Measurements from ENCODE around the gene NOTCH2.
A peak's percentile ranks its signal among the peaks of the same experiment; 100 is the strongest.

The NOTCH2 gene

DNA sequence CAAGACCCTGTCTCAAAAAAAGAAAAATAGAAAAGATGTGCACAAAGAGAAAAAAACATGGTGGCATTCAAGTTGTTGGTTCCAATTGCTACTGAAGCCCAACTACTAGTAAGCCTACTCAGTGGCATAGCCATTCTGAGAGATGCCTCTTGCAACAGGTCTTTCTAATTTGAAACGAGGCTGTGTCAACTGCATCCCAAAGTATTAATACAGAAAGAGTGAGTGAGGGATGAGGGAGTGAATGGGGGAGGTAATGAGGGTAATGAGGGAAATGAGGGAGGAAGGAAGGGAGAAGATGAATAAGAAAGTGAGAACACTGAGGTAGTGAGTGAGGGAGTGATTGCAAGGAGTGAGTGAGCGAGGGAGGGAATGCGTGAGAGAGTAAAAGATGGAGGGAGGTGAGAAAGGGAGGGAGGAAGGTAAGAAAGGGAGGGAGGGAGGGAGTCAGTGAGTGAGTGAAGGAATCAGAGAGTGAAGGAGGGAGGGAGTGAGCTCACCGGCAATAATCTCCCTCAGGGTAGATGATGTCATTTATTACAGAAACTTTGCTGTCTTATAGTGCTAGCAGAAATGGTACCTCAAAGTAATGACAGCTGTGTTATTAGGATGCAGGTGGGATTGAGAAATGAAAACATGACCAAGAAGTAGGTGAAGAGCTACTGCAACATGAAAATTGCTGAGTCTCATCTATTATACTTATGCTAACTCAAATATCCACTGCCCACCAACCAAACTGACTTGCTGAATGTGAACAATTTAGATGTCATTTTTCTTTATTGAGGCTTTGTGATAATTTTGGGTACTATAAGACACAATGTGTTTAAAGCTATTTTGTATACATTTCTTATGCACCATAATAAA, 97.5 kb downstream of the NOTCH2 start:
- no peak for DNase-seq

DNA sequence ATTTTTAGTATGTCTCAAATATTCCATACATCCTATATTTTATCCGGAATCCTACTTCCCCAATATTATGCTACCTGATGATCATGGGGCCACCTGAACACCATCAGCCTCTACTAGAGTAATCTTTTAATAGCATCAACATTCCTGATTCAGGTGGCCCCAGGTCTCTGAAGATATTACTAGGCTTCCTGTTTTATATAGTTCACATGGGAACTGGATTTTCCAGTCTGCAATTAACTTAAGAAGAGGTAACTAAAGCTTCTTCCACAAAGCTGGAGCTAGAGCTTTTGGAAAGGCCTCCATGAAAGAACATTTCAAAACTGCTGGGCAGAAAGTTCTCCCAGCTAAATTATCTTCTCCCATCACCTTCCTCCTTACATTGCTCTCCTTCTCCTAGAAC, 100.9 kb downstream of the NOTCH2 start:
- DNase-seq, result no peak

DNA sequence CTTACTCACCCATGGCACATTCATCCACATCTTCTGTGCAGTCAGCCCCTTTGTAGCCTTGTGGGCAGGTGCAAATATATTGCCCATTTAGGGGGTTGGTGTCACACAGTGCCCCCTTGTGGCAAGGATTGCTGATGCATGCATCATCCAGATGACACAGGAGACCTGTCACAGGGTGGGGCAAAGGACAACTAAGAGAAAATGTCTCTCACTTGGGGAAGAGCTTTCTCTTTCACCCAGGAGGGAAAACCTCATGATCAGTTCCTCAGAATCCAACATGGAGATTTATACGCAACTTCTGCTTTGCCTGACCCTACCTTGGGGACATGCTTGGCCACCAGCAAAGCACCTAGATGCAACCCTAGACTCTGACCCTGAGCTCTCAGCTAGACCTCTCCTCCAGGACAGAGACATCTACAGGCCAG, 101.4 kb downstream of the NOTCH2 start:
- DNase-seq, result peak; percentile 32

DNA sequence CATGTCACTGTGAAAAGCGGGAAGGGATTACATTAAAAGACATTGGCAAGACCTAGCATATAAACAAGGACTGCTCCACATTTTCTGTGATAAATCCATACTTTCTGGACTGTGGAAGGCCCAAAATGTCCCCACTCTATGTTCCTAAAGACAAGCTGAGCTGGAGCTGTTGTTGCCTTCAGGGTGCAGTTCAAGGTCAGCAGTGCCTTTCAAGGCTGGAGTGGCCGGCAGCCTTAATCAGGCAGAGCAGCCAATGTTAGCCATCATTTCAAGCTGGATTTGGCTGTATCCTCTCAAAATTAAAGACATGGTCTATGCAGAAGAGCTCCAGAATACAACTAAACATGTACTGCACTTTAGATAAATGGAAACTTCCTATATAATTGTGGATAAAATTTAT, 102.8 kb downstream of the NOTCH2 start:
- no peak for DNase-seq

DNA sequence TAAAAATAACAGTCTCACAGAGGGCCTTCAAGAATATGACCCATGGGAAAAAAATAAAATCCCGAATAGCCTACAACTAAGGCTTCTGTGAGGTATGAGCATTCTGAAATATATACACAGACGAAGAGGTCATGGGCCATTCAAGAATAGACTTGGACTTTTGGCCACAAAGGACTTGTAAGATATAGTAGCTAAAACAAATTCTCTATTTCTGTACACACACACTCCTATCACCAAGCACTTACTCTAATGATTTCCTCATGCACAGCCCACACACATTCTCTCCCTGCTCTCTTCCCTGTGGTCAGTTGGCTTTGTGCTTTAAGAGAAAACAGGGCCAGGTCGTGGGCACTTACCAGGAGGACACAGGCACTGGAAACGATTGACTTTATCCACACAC, 103.4 kb downstream of the NOTCH2 start:
- no peak for DNase-seq

DNA sequence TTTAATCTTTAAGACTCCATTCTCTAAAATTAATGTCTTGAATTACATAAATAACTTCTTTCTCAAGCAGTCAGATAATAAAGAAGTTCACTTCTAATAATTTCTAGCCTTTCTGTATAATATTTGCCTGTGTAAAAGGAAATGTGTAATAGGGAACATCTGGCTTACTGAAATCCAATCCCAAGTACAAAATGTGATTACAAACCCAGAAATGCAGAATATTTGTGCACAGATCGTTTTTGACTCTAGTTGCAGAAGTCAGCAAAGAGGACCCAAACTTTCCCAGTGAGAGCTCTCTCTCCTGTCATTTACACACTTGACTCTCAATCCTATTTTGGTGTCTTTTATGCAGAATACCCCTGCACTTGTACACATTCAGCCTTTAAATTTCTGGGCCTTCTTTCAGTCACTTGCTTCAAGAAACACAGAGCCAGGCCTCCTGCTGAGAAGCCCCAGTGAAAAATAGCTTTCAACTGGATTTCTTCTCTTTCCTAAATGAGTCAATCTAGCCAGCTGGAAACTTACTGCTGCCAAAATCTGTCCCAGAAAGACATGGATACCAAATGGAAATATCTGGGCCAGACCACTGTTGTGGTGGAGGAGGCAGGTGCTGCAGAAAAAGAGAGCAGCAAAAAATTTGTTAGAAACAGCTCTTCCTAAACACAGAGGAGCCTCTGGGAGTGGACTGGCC, 104.6 kb downstream of the NOTCH2 start:
- DNase-seq, result no peak

DNA sequence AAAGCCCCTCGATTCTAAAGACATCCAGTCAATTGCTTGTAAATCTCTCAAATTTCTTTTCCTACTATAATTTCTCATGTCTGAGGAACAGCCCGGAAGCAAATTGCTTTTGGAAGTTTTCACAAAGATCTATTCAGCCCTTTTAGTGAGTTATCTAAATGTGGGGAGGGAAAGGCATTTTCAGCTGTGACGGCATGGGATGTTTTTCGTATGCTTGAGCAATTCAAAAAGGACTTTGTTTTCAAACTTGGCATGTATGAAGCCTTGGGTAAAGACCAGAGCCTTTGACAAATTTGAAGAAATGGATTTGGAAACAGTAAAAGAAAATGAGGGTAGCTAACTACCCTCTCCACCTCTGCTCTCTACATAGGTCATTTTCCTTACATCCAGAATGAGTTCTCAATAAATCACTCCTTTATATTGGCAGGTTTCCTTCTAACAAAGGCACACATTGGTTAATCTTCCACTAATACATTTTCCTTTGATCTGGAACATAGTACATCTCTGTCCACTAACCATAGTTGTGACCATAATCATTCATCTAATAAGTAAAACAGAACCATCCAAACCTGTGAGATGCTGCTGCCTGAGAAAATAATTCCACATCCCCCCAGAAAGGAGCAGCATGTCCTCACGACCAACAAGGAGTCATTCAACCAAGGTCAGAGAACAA, 107.0 kb downstream of the NOTCH2 start:
- DNase-seq, result no peak

DNA sequence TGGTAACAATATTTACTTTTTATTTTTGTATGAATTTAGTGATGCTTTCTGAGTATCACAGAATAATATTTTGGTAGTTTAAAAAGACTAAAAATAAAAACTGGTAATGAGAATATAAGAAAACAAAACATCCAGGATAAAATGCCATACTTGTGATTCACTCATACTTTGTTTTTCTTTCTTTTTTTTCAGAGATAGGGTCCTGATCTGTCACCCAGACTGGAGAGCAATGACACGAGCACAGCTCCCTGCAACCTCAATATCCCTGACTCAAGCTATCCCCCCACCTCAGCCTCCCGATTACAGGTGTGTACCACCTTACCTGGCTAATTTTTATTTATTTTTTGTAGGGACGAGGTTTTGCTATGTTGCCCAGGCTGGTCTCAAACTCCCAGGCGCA, 109.0 kb downstream of the NOTCH2 start:
- no peak for DNase-seq

DNA sequence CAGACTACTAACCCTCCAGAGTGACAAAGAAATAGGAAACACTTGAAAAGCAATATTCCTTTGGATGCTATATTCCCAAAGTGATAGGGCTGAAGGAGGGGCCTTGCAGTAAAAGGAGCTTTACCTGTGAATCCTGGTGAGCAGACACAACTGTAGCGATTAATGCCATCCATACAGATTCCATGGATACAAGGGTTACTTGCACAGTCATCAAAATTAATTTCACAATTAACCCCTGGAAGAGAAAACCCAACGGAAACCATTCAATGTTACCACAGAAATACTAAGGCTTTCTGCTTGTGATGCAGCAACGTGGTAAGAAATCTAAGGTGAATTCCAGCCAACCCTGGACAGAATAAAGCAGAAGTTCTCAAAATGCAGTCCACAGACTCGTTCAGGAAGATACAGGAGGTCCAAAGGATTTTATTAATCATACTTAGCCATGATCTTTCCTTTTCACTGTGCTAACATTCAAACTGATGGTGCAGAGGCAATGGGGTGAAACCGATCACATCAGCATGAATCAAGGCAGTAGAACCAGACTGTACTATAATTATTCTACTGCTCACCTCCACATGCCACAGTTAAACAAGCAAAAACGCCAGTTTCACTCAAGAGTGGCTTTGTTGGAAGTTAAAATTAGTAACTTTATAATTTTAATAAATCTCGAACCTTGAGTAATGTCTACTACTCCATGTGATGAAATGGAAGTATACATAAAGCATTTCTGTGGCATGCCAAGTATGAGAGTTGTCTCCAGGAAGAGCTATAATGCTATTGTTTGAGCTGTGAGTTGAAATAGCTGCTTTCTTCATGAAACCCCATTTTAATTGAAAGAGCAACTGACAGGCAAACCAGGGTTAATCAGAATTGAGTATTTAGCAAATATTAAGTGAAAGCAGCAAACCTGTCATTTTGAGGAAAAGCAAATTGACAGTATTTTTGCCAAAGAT, 109.9 kb downstream of the NOTCH2 start:
- no peak for DNase-seq

DNA sequence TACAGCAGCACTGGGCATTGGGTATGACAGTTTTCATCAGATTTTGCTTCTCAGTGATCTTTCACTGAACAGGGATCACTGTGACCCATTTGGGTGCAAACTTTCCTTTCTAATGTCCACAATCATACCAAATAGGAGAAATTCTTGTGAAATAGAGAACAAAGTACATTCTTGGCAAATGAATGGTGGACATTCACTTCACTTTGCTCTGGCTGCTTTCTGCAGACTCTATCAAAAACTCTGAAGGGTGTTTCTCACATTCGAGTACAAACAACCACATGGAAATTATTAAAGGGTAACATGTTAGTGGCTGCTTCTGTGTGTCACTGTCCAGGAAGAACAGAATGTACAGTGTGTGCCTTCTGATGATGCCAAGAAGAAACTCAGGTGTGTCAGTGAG, 111.2 kb downstream of the NOTCH2 start:
- no peak for DNase-seq

DNA sequence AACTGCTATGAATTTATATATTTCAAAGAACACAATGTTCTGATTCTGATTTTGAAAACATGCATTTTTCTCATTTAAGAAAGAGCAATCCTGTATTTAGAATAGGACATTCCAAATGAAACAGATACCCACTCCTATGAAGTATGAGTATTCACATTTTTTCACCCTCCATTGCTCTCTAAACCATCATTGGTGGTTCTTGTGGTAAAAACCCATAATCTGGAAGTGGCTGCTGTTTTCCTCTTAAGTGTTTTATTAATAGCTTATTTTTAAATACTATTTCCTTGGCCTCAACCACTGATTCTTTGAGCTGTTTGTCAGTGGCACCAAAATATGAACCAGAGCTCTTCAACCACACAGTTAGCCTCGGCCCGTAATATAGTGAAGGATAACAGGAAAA, 113.2 kb downstream of the NOTCH2 start:
- DNase-seq, result no peak

DNA sequence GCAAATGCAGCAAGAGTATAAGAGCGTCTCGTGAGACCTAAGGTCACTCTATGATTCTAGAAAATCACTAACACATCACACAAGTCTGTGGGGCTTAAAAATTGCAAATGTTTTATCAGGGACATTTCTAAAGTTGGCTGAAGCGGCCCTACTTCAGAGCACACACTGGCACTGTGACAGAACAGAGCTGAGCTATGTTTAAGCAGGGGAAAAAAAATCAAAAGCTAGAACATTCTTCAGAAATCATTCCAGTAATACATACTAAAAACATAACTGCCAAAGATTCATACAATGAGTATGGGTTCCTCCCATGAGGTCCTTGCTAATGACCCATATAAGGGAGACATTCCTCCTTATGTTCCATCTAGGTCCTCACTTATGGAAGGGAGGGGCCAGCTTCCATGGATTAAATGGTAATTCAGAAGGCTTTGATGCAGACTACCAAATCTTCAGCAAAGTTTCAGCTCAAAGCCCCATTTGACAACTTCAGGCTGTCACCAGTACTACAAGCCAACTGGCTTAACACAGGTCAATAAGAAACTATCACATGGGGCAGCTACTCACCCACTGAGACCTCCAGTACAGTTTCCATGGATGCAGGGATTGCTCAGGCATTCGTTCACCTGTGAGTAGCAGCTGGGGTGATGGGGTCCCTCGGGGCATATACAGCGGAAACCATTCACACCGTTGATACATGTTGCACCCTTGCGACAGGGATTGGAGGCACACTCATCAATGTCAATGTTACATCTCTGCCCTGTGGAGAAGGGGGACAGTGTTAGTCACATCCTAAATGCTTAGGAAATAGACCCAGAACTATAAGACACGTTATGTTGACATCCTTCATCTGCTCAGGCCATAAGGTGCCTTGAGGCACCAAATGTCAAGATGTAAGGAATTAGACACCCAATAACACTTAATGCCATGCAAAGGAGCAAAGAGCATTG, 114.7 kb downstream of the NOTCH2 start:
- no peak for DNase-seq

DNA sequence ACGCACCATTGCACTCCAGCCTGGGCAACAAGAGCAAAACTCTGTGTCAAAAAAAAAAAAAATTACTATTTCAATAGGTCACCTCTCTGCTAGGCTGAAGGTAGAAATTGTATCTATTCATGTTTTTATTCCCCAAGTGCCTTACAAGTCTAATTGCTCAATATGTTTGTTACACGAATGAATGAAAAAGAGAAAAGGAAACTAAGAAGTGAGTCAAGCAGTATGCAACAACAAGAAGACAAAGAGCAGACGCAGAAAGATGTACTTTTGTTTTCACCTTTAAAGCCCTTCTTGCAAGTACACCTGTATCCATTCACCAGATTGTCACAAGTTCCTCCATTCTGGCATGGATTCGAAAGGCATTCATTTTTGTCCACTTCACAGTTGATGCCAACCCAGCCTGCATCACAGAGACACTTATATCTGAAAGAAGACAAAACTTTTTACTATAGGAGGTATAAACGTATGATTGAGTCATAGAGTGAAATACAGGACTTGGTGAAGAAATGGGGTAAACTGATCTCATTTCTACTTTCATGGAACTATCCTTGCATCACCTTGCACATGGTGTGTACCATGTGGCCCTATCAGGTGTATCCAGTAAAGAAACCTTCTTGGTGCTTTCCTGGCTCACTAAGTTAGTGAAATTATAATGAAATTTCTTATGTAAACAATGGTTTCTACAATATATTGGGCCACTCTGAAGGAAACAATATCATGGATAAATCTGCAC, 116.0 kb downstream of the NOTCH2 start:
- no peak for DNase-seq

DNA sequence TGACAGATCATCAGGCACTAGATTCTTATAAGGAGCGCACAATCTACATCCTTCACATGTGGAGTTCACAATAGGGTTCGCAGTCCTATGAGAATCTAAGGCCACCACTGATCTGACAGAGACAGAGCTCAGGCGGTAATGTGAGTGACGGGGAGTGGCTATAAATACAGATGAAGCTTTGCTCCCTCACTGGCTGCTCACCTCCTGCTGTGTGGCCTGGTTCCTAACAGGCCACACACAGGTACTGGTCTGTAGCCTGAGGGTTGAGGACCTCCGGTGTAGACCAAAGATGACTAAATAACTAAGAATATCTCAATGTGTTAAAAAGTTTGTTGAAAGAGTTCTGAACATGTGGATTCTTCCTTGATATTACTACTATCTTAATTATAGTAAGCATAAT, 117.0 kb downstream of the NOTCH2 start:
- no peak for DNase-seq

DNA sequence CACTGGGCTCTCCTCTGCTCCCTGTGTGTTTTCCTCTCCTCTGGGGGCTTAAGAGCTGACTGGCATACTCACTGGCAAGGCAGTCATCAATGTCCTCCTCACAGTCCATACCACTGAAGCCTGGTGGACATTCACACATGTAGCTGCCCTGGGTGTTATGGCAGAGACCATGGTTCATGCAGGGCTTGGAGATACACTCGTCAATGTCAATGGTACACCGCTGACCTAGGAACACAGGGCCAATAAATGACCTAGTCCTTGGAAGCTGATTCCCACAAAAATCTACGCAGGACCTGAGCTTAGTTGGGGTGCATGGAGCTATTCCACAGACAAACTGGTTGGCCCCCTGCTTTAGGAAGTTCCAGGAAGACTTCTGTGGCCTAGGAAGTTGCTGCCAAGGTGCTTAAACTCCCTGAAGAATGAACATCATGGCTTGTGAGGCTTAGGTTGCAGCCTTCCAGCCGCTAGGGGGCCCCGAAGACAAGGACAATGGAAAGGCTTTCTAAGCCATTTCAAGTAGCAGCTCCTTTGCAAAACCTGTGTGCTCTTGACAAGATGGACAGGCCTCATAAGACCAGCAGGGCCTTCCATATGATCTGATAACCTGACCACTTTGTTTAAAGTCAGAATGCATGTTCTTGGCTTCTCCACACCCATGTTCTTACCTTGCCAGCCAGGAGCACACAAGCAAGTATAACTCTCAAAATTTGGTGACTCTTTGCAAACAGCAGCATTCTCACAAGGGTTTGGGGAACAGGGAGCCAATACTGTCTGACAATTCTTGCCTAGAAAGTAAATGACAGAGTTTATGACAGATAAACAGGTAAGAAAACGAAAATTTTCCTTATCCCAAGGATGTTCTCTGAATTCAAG, 120.9 kb downstream of the NOTCH2 start:
- DNase-seq, result peak; percentile 46

DNA sequence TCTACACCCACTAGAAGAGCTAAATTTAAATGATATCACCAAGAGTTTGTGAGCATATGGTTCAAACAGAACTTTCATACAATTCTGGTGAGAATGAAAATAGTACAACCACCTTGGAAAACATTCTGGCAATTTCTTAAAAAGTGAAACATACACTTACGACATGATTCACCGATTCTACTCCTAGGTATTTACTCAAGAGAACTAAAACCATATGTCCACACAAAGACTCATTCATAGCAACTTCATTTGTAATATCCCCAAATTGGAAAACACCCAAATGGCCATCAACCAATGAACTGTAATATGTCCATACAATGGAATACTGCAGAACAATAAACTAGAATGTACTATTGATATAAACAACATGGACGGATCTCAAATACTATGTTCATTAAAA, 122.0 kb downstream of the NOTCH2 start:
- DNase-seq, result no peak

DNA sequence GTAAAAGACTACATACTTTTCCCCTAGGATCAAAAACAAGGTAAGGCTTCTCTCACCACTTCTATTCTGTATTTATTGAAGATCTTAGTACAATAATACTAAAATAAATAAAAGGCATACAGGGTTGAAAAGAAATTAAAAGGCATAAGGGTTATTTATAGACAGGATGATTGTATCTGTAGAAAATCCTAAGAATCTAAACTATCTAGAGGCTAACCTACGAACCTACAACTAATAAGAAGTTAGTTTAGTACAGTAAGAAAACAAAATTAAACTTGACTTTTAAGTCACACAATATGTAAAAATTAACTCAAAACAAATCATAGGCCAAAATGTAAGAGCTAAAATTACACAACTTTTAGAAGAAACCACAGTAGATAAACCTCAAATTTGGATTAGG, 122.7 kb downstream of the NOTCH2 start:
- DNase-seq, result no peak

DNA sequence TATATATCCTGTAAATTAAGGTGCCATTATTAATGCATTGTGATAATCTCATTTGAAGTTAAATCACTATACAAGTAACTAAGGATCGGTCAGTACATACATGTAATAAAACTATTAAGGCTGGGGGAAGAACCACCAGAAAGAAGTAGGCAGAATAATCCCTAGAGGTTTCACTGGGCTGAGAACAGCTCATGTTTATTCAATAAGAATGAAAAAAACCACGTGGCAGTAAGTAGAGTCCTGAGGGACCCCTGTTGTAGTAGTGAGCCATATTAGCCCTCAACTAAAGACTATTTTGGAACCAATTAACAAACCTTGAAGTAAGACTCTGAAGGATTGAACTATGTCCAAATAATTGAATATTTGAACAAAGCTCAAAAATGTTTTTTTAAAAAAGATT, 126.2 kb downstream of the NOTCH2 start:
- DNase-seq, result no peak

DNA sequence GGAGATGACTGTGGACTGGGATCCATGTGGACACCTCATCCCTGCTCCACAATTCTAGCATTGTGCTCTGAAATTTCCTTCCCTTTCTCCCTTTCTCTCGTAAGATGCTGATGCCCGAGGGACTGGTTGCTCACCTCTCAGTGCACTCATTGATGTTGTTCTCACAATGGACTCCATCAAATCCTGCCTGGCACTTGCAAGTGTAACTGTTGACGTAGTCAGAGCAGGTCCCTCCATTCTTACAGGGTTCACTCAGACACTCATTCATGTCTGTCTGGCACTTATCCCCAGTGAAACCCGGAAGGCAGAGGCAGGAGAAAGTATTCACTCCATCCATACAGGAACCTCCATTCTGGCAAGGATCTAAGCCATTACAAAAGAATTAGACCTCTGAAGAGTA, 128.1 kb downstream of the NOTCH2 start:
- DNase-seq, result no peak

DNA sequence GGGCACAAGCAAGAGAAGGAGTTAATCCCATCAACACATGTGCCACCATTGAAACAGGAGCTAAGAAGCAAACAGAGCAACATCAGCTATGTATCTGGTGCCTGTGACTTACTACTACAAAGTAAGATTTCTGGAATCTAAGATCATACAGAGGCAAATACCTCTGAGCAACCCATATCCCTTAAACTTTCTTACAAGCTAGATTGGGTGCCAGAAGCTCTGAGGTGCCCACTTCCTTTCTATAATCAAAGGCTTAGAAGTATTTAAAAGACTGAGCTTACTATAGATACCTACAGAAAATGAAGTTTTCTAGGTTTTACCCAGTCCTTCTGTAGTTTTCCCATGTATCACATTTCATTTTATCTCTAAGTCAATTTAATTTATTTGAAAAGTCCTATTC, 128.8 kb downstream of the NOTCH2 start:
- no peak for DNase-seq
